CD4-positive, alpha-beta T cell treated with Interleukin-2 at 100 ng/mL for 4 hours (primary cell): ENCODE measurements around the gene TEKT5.

Experiments used
- DNase-seq: peaks from one replicate; pipeline ENCODE4 v3.0.0-alpha.2; 2020; ENCODE audit warnings: low spot score

The TEKT5 gene

GRCh38 chr16:10610499-10611184 is 84.1 kb downstream of the TEKT5 start:
- DNase-seq, result no peak

- DNase-seq, result no peak
Measured at GRCh38 chr16:10609402-10609774, 85.3 kb downstream of the TEKT5 start.

DNA sequence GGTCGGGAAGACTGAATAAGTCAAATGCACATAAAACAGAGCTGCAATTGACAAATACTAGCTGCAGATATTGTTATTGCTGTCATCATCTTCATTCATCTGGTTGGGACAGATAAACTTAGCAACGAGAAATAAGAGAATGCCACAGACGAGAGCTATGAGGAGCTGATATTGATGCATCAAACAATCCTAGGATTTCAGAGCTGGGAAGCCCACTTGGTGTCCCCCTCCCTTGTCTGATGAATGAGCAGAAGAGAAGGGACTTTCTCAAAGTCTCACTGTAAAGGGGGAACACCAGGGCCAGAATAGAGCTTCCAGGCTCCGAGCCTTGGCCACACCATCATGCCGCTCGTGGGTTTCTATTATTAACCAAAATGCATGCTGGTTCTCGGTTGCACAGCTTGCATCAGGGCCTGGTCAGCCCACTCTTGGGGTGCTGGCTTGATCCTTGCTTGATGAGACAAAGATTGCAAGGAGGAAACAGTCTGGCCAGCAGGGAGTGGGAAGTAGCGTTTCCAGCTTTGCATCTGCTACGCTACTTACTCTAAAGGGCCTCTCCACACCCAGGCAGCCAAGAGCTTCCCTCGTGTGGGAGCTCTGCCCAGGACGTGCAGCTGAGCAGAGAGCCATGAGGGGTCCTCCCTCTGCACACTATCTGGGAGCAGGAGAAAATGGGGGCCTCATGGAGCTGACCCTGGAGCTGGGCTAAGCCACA is 85.9 kb downstream of the TEKT5 start:
- DNase-seq, result no peak

- DNase-seq, result no peak
Measured at GRCh38 chr16:10607157-10607556, 87.6 kb downstream of the TEKT5 start.

DNA sequence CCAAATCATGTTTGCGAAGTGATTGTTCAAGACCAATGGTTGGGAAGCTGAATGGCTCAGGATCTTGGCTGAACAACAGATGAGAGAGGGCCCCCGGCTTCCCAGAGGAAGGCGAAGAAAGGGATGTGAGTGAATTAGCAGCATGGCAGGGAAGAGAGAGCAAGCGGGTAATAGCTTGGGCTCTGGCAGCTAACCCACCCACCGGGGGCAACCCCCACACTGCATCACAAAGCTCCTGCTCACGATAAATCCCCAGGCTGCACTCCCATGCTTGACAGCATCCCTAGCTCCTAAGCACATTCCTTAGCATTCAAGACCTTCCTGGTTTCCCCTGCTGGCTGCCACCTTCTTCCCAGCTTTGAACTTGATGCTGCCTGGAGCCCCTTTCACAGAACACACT is 88.1 kb downstream of the TEKT5 start:
- no peak for DNase-seq

DNA sequence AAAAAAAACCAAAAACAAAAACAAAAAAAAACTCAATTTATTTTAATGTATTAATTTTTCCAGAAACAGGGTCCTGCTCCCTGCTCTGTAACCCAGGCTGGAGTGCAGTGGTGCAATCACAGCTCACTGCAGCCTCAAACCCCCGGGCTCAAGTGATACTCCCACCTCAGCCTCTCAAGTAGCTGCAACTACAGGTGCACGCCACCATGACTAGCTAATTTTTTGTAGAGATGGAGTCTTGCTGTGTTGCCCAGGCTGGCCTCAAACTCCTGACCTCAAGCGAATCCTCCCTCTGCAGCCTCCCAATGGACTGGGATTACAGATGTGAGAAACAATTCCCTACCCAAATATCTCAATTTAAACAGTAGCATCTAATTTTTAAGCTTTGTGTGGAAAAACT is 89.1 kb downstream of the TEKT5 start:
- DNase-seq, result no peak

- DNase-seq, result no peak
Measured at GRCh38 chr16:10601444-10602408, 93.0 kb downstream of the TEKT5 start.

DNA sequence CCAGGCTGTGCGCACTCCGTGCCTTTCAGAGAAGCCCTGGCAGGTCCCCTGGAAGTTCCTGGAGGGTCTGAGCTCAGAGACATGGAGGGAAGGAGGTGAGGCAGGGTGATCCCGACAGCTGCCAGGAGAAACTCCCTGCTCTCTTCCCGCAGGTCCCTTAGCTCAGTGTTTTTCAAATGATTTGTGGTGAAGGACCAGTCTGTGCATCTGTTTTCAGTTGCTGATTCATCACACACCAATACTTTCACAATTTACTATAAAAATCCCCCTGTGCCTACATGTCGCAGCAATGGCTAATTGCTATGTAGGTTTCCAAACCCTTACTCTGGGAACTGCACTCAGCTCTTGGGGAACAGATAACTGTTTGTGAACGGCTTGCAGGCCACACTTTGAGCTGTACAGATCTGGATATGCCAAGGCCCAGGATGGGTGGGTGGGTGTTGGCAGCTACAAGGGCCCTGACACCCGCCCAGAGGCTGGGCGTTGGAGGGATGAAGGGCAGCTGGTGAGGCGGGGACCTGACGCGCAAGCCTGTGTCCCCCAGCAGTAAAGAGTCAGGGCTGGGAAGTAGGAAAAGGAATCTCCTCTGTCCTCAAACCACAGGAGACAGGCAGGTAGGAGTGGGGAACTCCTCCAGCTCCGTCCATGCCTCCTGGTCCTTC is 93.8 kb downstream of the TEKT5 start:
- no peak for DNase-seq

DNA sequence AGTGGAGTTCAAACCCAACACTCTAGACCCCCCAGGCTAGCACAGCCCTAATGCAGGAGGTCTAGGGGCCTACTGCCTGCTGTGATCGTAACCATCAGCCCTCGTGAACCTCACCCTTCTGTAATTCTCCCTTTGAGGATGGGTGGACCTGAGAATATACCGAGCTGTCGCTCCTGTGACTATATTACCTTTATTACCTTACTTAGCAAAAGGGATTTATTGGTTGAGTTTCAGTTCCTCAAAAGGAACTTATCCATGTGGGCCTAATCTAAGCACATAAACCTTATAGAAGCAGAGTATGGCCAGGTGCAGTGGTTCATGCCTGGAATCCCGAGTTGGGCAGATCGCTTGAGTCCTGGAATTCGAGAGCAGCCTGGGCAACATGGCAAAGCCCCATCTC is 95.1 kb downstream of the TEKT5 start:
- no peak for DNase-seq

GRCh38 chr16:10598157-10598556 is 96.6 kb downstream of the TEKT5 start:
- DNase-seq, result no peak

GRCh38 chr16:10597187-10597601 is 97.5 kb downstream of the TEKT5 start:
- no peak for DNase-seq

- DNase-seq, result no peak
Measured at GRCh38 chr16:10594312-10594950, 100.3 kb downstream of the TEKT5 start.

DNA sequence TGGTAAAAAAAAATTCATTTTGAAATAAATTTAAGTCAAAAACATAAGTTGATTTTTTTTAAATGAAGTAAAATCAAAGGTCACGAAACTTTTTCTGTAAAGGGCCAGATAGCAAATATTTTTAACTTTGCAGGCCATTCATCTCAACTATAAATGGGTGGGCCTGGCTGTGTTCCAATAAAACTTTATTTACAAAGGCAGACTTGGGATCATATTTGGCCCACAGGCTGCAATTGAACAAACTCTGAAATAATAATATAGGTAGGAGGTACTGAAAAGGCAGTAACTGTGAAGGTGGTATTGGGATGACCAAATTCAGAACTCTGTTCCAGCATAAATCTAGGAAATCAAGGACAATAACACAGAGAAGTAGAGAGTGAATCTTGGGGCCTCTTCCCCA is 102.1 kb downstream of the TEKT5 start:
- DNase-seq, result no peak

DNA sequence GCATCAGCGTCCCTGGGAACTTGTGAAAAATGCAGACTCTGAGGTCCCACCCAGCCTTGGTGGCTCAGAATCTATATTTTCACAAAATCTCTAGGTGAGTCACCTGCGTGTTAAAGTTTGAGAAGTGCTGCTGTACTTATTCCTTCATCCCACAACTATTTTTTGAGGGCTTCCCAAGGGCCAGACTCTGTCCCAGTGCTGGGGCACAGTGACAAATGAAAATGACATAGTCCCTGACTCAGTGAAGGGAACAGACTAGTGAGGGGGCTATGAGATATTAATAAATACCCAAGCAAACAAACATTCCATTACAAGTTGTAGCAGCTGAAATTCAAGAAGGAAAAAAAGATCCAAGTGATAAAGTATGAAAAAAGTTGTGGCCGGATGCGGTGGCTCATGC is 104.4 kb downstream of the TEKT5 start:
- no peak for DNase-seq

DNA sequence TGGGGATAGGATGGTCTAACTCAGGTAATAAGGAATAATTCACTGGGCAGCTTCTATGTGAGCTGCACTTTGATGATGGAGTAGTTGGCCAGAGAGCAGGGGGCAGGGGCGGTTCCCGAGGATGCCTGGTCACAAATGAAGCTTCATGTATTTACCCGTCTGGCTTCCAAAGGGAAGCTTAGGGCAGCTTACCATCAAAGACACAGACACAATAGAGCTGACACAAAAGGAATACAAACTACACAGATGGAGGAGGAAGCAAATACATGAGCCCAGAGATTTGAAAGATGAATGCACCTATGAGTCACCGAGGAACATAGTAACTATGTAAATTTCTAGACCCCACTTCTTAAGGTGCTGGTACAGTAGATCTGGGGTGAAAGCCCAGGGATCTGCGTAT is 105.6 kb downstream of the TEKT5 start:
- no peak for DNase-seq

GRCh38 chr16:10587622-10588021 is 107.1 kb downstream of the TEKT5 start:
- DNase-seq, result no peak

GRCh38 chr16:10584981-10585438 is 109.7 kb downstream of the TEKT5 start:
- DNase-seq, result no peak

DNA sequence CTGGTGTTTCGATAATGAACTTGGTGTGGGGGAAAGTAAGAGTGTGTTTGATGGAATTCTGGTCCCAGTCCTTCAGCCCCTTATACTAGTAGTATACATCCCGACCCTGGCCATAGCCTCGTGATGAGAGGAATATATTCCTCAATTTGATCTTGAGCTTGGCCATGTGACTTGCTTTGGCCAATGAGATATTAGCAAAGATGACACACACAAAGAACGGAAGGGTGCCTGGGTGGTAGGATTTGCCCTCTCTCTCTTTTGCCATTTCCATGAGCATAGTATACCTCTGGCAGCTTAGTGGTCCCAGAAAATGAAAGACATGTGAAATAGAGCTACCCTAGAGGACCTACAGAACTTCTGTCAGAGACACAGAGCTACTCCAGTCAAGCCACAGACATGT is 111.5 kb downstream of the TEKT5 start:
- DNase-seq, result no peak

DNA sequence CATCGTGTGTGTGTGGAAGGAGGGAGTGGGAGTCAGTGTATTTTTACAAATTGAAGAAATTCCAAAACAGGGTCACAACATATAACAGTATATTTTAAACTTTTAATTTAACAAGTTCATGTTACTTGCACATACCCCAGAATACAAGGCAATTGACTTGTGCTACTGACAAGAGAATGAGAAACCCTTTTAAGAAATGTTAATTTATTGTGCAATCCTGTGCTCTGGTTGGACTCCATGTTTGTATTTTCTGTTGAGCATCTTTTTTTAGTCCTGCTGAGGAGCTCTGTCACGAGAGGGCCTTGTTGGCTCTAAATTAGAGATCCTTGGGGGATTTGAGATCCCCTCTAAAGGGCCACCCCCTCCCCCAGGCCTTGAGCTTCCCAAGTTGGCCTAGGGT is 113.2 kb downstream of the TEKT5 start:
- DNase-seq, result no peak

DNA sequence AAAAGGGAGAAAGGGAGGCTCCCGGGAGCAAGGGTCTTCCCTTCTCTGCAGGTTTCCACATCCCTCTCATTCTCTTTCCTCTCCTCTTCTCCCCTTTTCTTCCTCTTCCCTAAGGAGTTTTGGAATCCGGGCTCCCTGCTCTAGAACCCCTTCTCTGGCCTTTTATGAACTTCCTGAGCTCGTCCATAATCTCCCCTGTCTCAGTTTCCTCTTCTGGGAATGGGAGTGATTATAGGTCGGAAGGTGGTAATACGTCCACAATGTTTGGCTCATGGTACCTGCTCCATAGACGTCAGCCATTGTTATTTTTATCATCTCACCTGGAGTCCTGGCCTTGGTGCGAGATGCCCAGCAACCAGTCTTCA is 113.9 kb downstream of the TEKT5 start:
- DNase-seq, result no peak

- no peak for DNase-seq
Measured at GRCh38 chr16:10579965-10580882, 114.5 kb downstream of the TEKT5 start, which contains the start of gene EMP2. EMP2 (minus strand) TSS chr16:10580598; CDS start chr16:10547617, 32,981 bp downstream.
